ENCODE data around the gene AQP9.

The AQP9 gene

GRCh38 chr15:58232281-58233065, 94.3 kb downstream of the AQP9 start:
- FAIRE-seq = no peak
- DNase-seq (ENCODE audit: insufficient read length) = no peak
- no peak for TF ChIP-seq POLR2A (IDR thresholded peaks at IDR 0.05; ENCODE audit: low read depth, low read length)
- TF ChIP-seq TAF1 (IDR thresholded peaks at IDR 0.05; ENCODE audit: borderline replicate concordance, low read depth, low read length) = no peak
- TF ChIP-seq POLR2AphosphoS5 (IDR thresholded peaks at IDR 0.05; ENCODE audit: low read depth, low read length) = no peak

- FAIRE-seq = no peak
- TF ChIP-seq POLR2A (IDR thresholded peaks at IDR 0.05; ENCODE audit: low read depth, low read length) (no peak), POLR2AphosphoS5 (IDR thresholded peaks at IDR 0.05; ENCODE audit: low read depth, low read length) (no peak), TAF1 (IDR thresholded peaks at IDR 0.05; ENCODE audit: borderline replicate concordance, low read depth, low read length) (no peak)
- no peak for DNase-seq (ENCODE audit: insufficient read length)
Measured at GRCh38 chr15:58233341-58233740, 95.2 kb downstream of the AQP9 start.

All from GM12892 (cell line).